ENCODE data around the gene FGF22.

FGF22 gene

GRCh38 chr19:613732-614567, 25.7 kb upstream of the FGF22 start:
- TF ChIP-seq CTCF (IDR thresholded peaks at IDR 0.05; ENCODE audit: low read depth, low read length, missing control alignments): no peak
- no peak for DNase-seq (ENCODE audit: low read depth)
- H3K4me3 ChIP-seq (ENCODE audit: low read depth, low read length): no peak overlapping the region

GRCh38 chr19:615619-616018, 24.1 kb upstream of the FGF22 start:
- no peak for TF ChIP-seq CTCF (IDR thresholded peaks at IDR 0.05; ENCODE audit: low read depth, low read length, missing control alignments)
- H3K4me3 ChIP-seq (ENCODE audit: low read depth, low read length): no peak overlapping the region
- DNase-seq (ENCODE audit: low read depth): no peak

GRCh38 chr19:616062-616700, 23.5 kb upstream of the FGF22 start:
- TF ChIP-seq CTCF (IDR thresholded peaks at IDR 0.05; ENCODE audit: low read depth, low read length, missing control alignments): no peak
- DNase-seq (ENCODE audit: low read depth): no peak
- no peak overlapping the region for H3K4me3 ChIP-seq (ENCODE audit: low read depth, low read length)

GRCh38 chr19:616747-617526, 22.7 kb upstream of the FGF22 start:
- TF ChIP-seq CTCF (IDR thresholded peaks at IDR 0.05; ENCODE audit: low read depth, low read length, missing control alignments): no peak
- no peak for DNase-seq (ENCODE audit: low read depth)
- H3K4me3 ChIP-seq (ENCODE audit: low read depth, low read length): no peak overlapping the region

- TF ChIP-seq CTCF (IDR thresholded peaks at IDR 0.05; ENCODE audit: low read depth, low read length, missing control alignments): no peak
- no peak overlapping the region for H3K4me3 ChIP-seq (ENCODE audit: low read depth, low read length)
These were observed 22.0 kb upstream of the FGF22 start for GRCh38 chr19:617551-618246.

GRCh38 chr19:618247-618619, 21.4 kb upstream of the FGF22 start:
- no peak overlapping the region for H3K4me3 ChIP-seq (ENCODE audit: low read depth, low read length)
- DNase-seq (ENCODE audit: low read depth): no peak
- TF ChIP-seq CTCF (IDR thresholded peaks at IDR 0.05; ENCODE audit: low read depth, low read length, missing control alignments): no peak

More at GRCh38 chr19:617551-618246, 22.0 kb upstream of the FGF22 start:
- DNase-seq (ENCODE audit: low read depth): no peak
